Panc1 (cell line): ENCODE data around the gene ZDHHC11B.

Source experiments
- POLR2AphosphoS5 ChIP-seq: IDR thresholded peaks from 2 replicates; pipeline ENCODE4 v1.6.1; 2012; ENCODE audit warnings: mild to moderate bottlenecking, low read depth, low read length, moderate library complexity
- TCF7L2 ChIP-seq: IDR thresholded peaks from 2 replicates; pipeline ENCODE4 v1.6.1; 2011; ENCODE audit warnings: mild to moderate bottlenecking, low read depth, low read length, inconsistent platforms
- TF ChIP-seq, protein P1 (sequence below): fragments of 450-650 bp; IDR thresholded peaks from 2 replicates; pipeline ENCODE4 v1.5.1; 2017; ENCODE audit warnings: mild to moderate bottlenecking
- TF ChIP-seq, protein P2 (sequence below), 2 experiments: IDR thresholded peaks; 2 replicates each; pipeline ENCODE4 v1.6.1; 2011 to 2012; ENCODE audit warnings: low read depth in 2 of 2, control low read depth in 1 of 2, low read length in 1 of 2, mild to moderate bottlenecking in 1 of 2, moderate library complexity in 1 of 2; ENCODE audit not compliant: insufficient read depth in 1 of 2

DNA sequence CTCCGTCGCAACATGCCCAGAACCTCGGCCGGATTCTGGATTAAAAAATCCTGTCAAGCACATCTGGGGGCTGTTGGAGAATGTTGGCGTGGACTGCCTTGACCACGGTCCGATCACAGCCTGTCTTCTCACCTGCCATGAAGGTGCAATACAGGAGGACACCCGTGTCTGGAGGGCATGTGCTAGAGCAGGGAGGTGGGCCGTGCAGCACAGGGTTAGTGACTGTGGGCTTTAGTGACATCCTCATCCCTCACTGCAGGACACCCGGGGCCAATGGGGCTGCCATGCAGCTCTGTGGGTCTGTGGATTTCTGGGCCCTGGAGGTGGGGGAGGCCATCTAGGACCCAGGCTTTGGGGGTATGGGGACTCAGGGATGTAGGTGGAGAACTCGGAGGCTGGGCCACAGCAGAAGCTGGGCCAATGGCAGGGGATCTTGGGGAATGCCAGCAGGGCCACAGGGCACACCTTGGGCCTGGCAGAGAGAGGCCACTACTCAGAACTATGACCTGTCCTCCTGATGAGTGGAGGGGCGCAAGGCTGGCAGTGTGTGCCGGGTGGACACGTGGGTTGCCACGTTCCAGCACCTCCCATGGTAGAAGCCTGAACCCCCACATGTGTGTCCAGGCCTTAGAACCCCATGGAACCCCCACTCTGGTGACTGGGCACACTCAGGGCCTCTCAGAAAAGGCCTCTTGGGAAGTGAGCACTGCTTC lies 23.3 kb downstream of the ZDHHC11B start:
- TF ChIP-seq, protein P1, sequence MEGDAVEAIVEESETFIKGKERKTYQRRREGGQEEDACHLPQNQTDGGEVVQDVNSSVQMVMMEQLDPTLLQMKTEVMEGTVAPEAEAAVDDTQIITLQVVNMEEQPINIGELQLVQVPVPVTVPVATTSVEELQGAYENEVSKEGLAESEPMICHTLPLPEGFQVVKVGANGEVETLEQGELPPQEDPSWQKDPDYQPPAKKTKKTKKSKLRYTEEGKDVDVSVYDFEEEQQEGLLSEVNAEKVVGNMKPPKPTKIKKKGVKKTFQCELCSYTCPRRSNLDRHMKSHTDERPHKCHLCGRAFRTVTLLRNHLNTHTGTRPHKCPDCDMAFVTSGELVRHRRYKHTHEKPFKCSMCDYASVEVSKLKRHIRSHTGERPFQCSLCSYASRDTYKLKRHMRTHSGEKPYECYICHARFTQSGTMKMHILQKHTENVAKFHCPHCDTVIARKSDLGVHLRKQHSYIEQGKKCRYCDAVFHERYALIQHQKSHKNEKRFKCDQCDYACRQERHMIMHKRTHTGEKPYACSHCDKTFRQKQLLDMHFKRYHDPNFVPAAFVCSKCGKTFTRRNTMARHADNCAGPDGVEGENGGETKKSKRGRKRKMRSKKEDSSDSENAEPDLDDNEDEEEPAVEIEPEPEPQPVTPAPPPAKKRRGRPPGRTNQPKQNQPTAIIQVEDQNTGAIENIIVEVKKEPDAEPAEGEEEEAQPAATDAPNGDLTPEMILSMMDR, result no peak
- TF ChIP-seq POLR2AphosphoS5 (no peak), TCF7L2 (no peak)
- TF ChIP-seq, protein P2, sequence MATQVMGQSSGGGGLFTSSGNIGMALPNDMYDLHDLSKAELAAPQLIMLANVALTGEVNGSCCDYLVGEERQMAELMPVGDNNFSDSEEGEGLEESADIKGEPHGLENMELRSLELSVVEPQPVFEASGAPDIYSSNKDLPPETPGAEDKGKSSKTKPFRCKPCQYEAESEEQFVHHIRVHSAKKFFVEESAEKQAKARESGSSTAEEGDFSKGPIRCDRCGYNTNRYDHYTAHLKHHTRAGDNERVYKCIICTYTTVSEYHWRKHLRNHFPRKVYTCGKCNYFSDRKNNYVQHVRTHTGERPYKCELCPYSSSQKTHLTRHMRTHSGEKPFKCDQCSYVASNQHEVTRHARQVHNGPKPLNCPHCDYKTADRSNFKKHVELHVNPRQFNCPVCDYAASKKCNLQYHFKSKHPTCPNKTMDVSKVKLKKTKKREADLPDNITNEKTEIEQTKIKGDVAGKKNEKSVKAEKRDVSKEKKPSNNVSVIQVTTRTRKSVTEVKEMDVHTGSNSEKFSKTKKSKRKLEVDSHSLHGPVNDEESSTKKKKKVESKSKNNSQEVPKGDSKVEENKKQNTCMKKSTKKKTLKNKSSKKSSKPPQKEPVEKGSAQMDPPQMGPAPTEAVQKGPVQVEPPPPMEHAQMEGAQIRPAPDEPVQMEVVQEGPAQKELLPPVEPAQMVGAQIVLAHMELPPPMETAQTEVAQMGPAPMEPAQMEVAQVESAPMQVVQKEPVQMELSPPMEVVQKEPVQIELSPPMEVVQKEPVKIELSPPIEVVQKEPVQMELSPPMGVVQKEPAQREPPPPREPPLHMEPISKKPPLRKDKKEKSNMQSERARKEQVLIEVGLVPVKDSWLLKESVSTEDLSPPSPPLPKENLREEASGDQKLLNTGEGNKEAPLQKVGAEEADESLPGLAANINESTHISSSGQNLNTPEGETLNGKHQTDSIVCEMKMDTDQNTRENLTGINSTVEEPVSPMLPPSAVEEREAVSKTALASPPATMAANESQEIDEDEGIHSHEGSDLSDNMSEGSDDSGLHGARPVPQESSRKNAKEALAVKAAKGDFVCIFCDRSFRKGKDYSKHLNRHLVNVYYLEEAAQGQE (IDR thresholded peaks at IDR 0.05; ENCODE audit: insufficient read depth in 1 of 2, low read depth in 2 of 2, low read length in 1 of 2), result no peak
